ENCODE data around the gene SNX25.
A peak's percentile ranks its signal among the peaks of the same experiment; 100 is the strongest.
"Not testable (repeated sequence)": the region's sequence is repeated elsewhere in the genome, so short reads cannot be mapped to it uniquely, and the experiment has no call there.

Gene SNX25

GRCh38 chr4:185309770-185310169 lies 100.4 kb downstream of the SNX25 start:
- peak; percentile 27 for DNase-seq

GRCh38 chr4:185311113-185311888 lies 101.9 kb downstream of the SNX25 start:
- no peak for DNase-seq

- DNase-seq = no peak
Measured at GRCh38 chr4:185312699-185313098, 103.3 kb downstream of the SNX25 start.

- DNase-seq = not testable (repeated sequence)
Measured at GRCh38 chr4:185317462-185317861, 108.1 kb downstream of the SNX25 start.

- DNase-seq = no peak
Measured at GRCh38 chr4:185317880-185318279, 108.5 kb downstream of the SNX25 start.

GRCh38 chr4:185318679-185319078 lies 109.3 kb downstream of the SNX25 start:
- DNase-seq = peak; percentile 57

GRCh38 chr4:185322803-185323202 lies 113.4 kb downstream of the SNX25 start:
- DNase-seq = no peak

- no peak for DNase-seq
Measured at GRCh38 chr4:185323606-185324005, 114.2 kb downstream of the SNX25 start.

GRCh38 chr4:185324361-185324760 lies 115.0 kb downstream of the SNX25 start:
- not testable (repeated sequence) for DNase-seq

- not testable (repeated sequence) for DNase-seq
Measured at GRCh38 chr4:185325721-185326120, 116.3 kb downstream of the SNX25 start.

- no peak for DNase-seq
Measured at GRCh38 chr4:185328586-185328985, 119.2 kb downstream of the SNX25 start.

GRCh38 chr4:185329879-185330510 lies 120.6 kb downstream of the SNX25 start:
- not testable (repeated sequence) for DNase-seq

- peak; percentile 67 for DNase-seq
Measured at GRCh38 chr4:185332575-185333464, 123.4 kb downstream of the SNX25 start.

GRCh38 chr4:185334326-185334725 lies 124.9 kb downstream of the SNX25 start:
- DNase-seq = no peak

- DNase-seq = no peak
Measured at GRCh38 chr4:185335579-185335978, 126.2 kb downstream of the SNX25 start.

GRCh38 chr4:185339941-185340340 lies 130.5 kb downstream of the SNX25 start:
- no peak for DNase-seq

GRCh38 chr4:185341377-185341776 lies 132.0 kb downstream of the SNX25 start:
- no peak for DNase-seq

GRCh38 chr4:185341841-185342240 lies 132.4 kb downstream of the SNX25 start:
- peak; percentile 73 for DNase-seq

- DNase-seq = peak; percentile 67
Measured at GRCh38 chr4:185343726-185344581, 134.6 kb downstream of the SNX25 start.

- DNase-seq = peak; percentile 67
Measured at GRCh38 chr4:185344743-185345538, 135.5 kb downstream of the SNX25 start.

GRCh38 chr4:185346975-185347601 lies 137.7 kb downstream of the SNX25 start:
- no peak for DNase-seq

All from activated CD4-positive, alpha-beta T cell treated with anti-CD3 and anti-CD28 coated beads, Interleukin-2, amount 50 U/mL, for 16 hours (primary cell).